Esophagus muscularis mucosa (tissue), 4 donors: ENCODE data around the gene SPATA9. TPM values are rescaled to one million over a fixed set of nuclear protein-coding genes. Genes with fewer than 3 reads are reported as not detected.

Experiments used
- DNase-seq: peaks from one replicate; pipeline ENCODE4 v3.0.0-alpha.2; 2017; ENCODE audit errors: extremely low spot score
- H3K27ac ChIP-seq, 4 donors: fragments of 200-600 bp; sonication (generic); replicated peaks in 1 of 4; 1 replicate in 3 of 4; 2 replicates in 1 of 4; pipeline ENCODE4 v1.5.1; 2016 to 2019; ENCODE audit warnings: mild to moderate bottlenecking in 1 of 4
- H3K27me3 ChIP-seq, 4 donors: fragments of 200-600 bp; sonication (generic); one replicate each; pipeline versions ENCODE4 v1.5.1 to v1.6.0; 2016 to 2019
- H3K36me3 ChIP-seq, 4 donors: fragments of 200-600 bp; sonication (generic); one replicate each; pipeline ENCODE4 v1.5.1; 2016 to 2019
- H3K4me1 ChIP-seq, 4 donors: fragments of 200-600 bp; sonication (generic); one replicate each; pipeline ENCODE4 v1.5.1; 2016 to 2019
- H3K4me3 ChIP-seq, 4 donors: fragments of 200-600 bp; sonication (generic); 1 replicate in 2 of 4; 2 replicates in 2 of 4; pipeline ENCODE4 v1.5.1; 2016 to 2019; ENCODE audit warnings: mild to moderate bottlenecking in 4 of 4, moderate library complexity in 1 of 4
- H3K9me3 ChIP-seq, 4 donors: fragments of 200-600 bp; sonication (generic); 1 replicate in 3 of 4; 2 replicates in 1 of 4; pipeline ENCODE4 v1.5.1; 2016 to 2019
- EP300 ChIP-seq: sonication (generic); formaldehyde crosslinking; IDR thresholded peaks from one replicate; pipeline ENCODE4 v1.6.1; 2017; ENCODE audit warnings: antibody characterized with exemption
- POLR2A ChIP-seq: fragments of 450-650 bp; IDR thresholded peaks from one replicate; pipeline ENCODE4 v1.6.1; 2017; ENCODE audit warnings: antibody characterized with exemption, moderate library complexity, mild to moderate bottlenecking, low read depth
- POLR2AphosphoS5 ChIP-seq, 2 donors: sonication (generic); formaldehyde crosslinking; IDR thresholded peaks; one replicate each; pipeline ENCODE4 v1.6.1; 2017; ENCODE audit warnings: antibody characterized with exemption in 2 of 2
- WGBS: methylation state at CpG from one replicate; pipeline ENCODE4 v1.1.5; 2018; 5-methylcytosine and 5-hydroxymethylcytosine counted together
- intact Hi-C: fragments of 100-400 bp; cut with DNase I; formaldehyde crosslinking; loops from one replicate; pipeline ENCODE4 v1.15.1; 2023
- total RNA-seq, 4 donors: library from RNA; depleted of rRNA; stranded (reverse); fragments of >200 nt; gene quantifications; one replicate each; pipeline versions ENCODE4 v1.1.0 to v1.2.1, GENCODE V29; 2016
- TF ChIP-seq, protein P1 (sequence below), 3 experiments: fragments of 200-600 bp in 2 of 3; fragments of 450-650 bp in 1 of 3; sonication (generic) in 2 of 3; IDR thresholded peaks; one replicate each; pipeline ENCODE4 v1.5.1; 2017 to 2019; ENCODE audit warnings: antibody characterized with exemption in 3 of 3, mild to moderate bottlenecking in 2 of 3, moderate library complexity in 1 of 3

SPATA9 gene
- total RNA-seq, 4 donors from 2014 or later: not detected

GRCh38 chr5:95689680-95690079 is 6.9 kb upstream of the SPATA9 start:
- DNase-seq: no peak
- WGBS: 97% methylated on average over 1 of the region's 1 CpG
- H3K9me3 ChIP-seq: no peaks in the 10 kb centered on the region
- H3K36me3 ChIP-seq: no peaks in the 10 kb centered on the region
- TF ChIP-seq POLR2A (no peak), POLR2AphosphoS5 (IDR thresholded peaks at IDR 0.05) (no peak), EP300 (no peak)
- TF ChIP-seq, protein P1, sequence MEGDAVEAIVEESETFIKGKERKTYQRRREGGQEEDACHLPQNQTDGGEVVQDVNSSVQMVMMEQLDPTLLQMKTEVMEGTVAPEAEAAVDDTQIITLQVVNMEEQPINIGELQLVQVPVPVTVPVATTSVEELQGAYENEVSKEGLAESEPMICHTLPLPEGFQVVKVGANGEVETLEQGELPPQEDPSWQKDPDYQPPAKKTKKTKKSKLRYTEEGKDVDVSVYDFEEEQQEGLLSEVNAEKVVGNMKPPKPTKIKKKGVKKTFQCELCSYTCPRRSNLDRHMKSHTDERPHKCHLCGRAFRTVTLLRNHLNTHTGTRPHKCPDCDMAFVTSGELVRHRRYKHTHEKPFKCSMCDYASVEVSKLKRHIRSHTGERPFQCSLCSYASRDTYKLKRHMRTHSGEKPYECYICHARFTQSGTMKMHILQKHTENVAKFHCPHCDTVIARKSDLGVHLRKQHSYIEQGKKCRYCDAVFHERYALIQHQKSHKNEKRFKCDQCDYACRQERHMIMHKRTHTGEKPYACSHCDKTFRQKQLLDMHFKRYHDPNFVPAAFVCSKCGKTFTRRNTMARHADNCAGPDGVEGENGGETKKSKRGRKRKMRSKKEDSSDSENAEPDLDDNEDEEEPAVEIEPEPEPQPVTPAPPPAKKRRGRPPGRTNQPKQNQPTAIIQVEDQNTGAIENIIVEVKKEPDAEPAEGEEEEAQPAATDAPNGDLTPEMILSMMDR (IDR thresholded peaks at IDR 0.05): no peak
- H3K4me1 ChIP-seq: no peaks in the 10 kb centered on the region
- no peak overlapping the region for H3K27ac ChIP-seq
- H3K27me3 ChIP-seq: no peaks in the 10 kb centered on the region
- H3K4me3 ChIP-seq: no peak overlapping the region
- intact Hi-C loops: no loop called here

DNA sequence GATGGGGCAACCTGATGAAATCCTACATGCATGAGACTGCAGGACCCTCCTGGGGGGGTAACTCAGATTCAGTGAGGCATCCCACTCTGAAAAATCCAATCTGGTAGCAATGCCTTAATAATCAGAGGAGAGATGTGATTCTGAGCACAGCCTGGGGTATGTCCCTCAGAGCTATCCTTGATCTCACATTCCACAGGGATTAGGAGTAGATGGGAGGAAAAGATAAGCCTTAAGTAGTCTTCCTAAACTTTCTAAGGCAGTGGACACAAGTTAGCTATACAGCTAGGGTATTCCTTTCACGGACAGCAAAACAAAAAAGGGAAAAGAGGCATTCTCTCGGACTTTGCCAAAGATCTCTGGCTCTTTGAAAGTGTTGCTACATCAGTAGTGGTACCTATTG is 3.9 kb upstream of the SPATA9 start:
- WGBS: 76% methylated on average over 2 of the region's 2 CpGs
- TF ChIP-seq EP300: no peak
- TF ChIP-seq POLR2AphosphoS5 (IDR thresholded peaks at IDR 0.05): no peak
- TF ChIP-seq, protein P1 (IDR thresholded peaks at IDR 0.05): no peak
- no peak for TF ChIP-seq POLR2A
- intact Hi-C loops: no loop called here

DNA sequence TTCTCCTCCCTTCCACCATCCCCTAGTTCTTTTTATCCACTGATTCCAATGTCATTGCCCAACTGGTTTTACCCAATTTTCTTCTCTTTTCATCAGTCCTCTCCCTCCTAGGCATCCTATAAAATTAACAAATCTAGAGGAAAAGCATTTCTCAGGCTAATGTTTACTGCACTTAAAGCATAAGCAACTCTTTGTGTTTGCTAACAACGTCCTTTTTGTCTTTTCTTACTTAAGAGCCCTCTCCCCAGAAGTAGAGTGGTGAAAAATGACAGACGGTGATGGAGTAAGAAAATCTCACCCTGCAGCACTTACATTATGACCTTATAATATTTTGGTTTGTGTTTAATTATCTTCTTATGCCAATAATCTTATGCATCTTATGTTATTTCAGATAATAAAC is 1.6 kb upstream of the SPATA9 start:
- H3K9me3 ChIP-seq: no peaks in the 10 kb centered on the region
- no peaks in the 10 kb centered on the region for H3K36me3 ChIP-seq
- H3K4me1 ChIP-seq: no peaks in the 10 kb centered on the region
- intact Hi-C loops: no loop called here
- no peak overlapping the region for H3K4me3 ChIP-seq
- WGBS: 89% methylated on average over 2 of the region's 2 CpGs
- H3K27ac ChIP-seq: no peak overlapping the region
- H3K27me3 ChIP-seq: no peaks in the 10 kb centered on the region
- no peak for DNase-seq
- TF ChIP-seq, protein P1 (IDR thresholded peaks at IDR 0.05): no peak
- no peak for TF ChIP-seq POLR2A
- TF ChIP-seq POLR2AphosphoS5 (IDR thresholded peaks at IDR 0.05): no peak
- no peak for TF ChIP-seq EP300

More for the DNA sequence above, 3.9 kb upstream of the SPATA9 start:
- no peaks in the 10 kb centered on the region for H3K36me3 ChIP-seq
- no peaks in the 10 kb centered on the region for H3K9me3 ChIP-seq
- H3K4me3 ChIP-seq: no peak overlapping the region
- no peaks in the 10 kb centered on the region for H3K4me1 ChIP-seq
- H3K27me3 ChIP-seq: no peaks in the 10 kb centered on the region
- DNase-seq: no peak
- no peak overlapping the region for H3K27ac ChIP-seq

DNA sequence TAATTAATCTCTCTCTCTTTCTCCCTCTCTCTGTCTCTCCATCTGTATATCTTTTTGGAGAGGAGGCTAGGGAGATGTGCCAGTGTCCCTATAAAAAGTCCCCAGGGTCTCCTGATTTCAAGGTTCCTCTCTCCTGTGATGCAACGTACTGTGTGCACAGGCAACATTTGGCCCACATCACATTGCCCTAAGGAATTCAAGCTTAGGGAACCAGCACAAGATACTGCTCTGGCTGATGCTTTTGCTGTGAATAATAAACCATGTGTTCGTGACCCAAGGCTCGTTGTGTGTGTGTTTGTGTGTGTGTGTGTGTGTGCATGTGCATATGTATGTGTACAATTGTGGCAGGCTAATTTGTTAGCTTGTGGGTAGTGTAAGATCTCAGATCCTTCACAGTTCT is 9.7 kb downstream of the SPATA9 start:
- no peak for DNase-seq
- Histone ChIP-seq H3K4me3 (no peak overlapping the region), H3K4me1 (peaks cover 16 to 35% (median 22%) of the 10 kb centered on the region in 4 donors), H3K27me3 (no peaks in the 10 kb centered on the region), H3K36me3 (no peaks in the 10 kb centered on the region), H3K27ac (peak overlapping the region in 1 of 4 donors; percentile 12), H3K9me3 (no peaks in the 10 kb centered on the region)
- WGBS: 71% methylated on average over 3 of the region's 3 CpGs
- TF ChIP-seq POLR2A (no peak), POLR2AphosphoS5 (IDR thresholded peaks at IDR 0.05) (no peak), EP300 (no peak)
- TF ChIP-seq, protein P1 (IDR thresholded peaks at IDR 0.05): no peak
- intact Hi-C loops: no loop called here

DNA sequence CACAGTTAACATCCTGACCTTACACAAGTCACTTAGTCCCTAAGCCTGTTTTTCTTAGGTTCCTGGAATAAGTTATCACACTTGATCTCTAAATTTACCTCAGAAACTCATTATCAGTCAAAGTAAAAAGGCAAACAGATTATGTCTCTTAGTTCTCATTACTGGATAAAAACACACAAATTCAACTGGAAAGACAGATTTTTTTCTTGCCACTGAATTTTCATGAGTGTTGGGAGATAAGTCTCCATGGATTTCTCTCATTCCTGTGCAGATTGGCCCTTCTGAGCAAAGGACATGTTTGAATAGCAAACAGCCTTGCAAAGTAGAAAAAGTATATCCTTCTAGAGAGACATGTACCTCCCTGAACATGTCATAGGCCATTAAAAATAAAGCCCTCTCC is 10.2 kb downstream of the SPATA9 start:
- TF ChIP-seq POLR2AphosphoS5 (IDR thresholded peaks at IDR 0.05) (no peak), POLR2A (no peak), EP300 (no peak)
- TF ChIP-seq, protein P1 (IDR thresholded peaks at IDR 0.05): no peak
- intact Hi-C loops: no loop called here

More for the DNA sequence above, 10.2 kb downstream of the SPATA9 start:
- Histone ChIP-seq H3K27me3 (no peaks in the 10 kb centered on the region), H3K36me3 (no peaks in the 10 kb centered on the region), H3K4me3 (no peak overlapping the region), H3K9me3 (no peaks in the 10 kb centered on the region), H3K4me1 (peaks cover 16 to 35% (median 22%) of the 10 kb centered on the region in 4 donors), H3K27ac (peak overlapping the region in 1 of 4 donors; percentile 12)
- no peak for DNase-seq
